Neural crest cell (in vitro differentiated cells): Measurements from ENCODE around the gene UBASH3B. TPM values are rescaled to one million over a fixed set of nuclear protein-coding genes. Genes with fewer than 3 reads are reported as not detected.
A peak's percentile ranks its signal among the peaks of the same experiment; 100 is the strongest.

Experiments
- DNase-seq: peaks from one replicate; pipeline ENCODE4 v3.0.0; 2021; ENCODE audit warnings: low read depth, mixed read lengths, low spot score
- H3K27ac Mint-ChIP-seq: one replicate; pipeline ENCODE4 v1.8.0; 2021; ENCODE audit warnings: mild to moderate bottlenecking, mixed read lengths; ENCODE audit not compliant: unreplicated experiment
- H3K27me3 Mint-ChIP-seq: 2 replicates; pipeline ENCODE4 v1.8.0; 2021; ENCODE audit warnings: low read depth, mild to moderate bottlenecking, mixed read lengths
- H3K36me3 Mint-ChIP-seq: 2 replicates; pipeline ENCODE4 v1.8.0; 2021; ENCODE audit warnings: low read depth, mild to moderate bottlenecking, mixed read lengths
- H3K4me1 Mint-ChIP-seq: 2 replicates; pipeline ENCODE4 v1.8.0; 2021; ENCODE audit warnings: mixed read lengths
- H3K4me3 Mint-ChIP-seq: one replicate; pipeline ENCODE4 v1.8.0; 2021; ENCODE audit warnings: mild to moderate bottlenecking, mixed read lengths
- H3K9me3 Mint-ChIP-seq: 2 replicates; pipeline ENCODE4 v1.8.0; 2021; ENCODE audit warnings: mixed read lengths
- total RNA-seq: library from RNA; stranded (reverse); gene quantifications from 2 replicates; pipeline ENCODE4 v1.2.1, GENCODE V29; 2021
- TF ChIP-seq, protein P1 (sequence below): fragments of 200-600 bp; sonication (generic); conservative IDR thresholded peaks from 2 replicates; pipeline ENCODE4 v1.5.0; 2021; ENCODE audit warnings: antibody characterized with exemption, mild to moderate bottlenecking

The UBASH3B gene
- total RNA-seq, 1 donor from 2014 or later = 6.8 TPM

GRCh38 chr11:122649116-122649515 lies 6.4 kb upstream of the UBASH3B start:
- peaks cover 15% of the 10 kb centered on the region for H3K4me1 Mint-ChIP-seq
- H3K27ac Mint-ChIP-seq = no peak overlapping the region
- H3K4me3 Mint-ChIP-seq = no peak overlapping the region
- DNase-seq = no peak
- H3K9me3 Mint-ChIP-seq = no peaks in the 10 kb centered on the region
- TF ChIP-seq, protein P1, sequence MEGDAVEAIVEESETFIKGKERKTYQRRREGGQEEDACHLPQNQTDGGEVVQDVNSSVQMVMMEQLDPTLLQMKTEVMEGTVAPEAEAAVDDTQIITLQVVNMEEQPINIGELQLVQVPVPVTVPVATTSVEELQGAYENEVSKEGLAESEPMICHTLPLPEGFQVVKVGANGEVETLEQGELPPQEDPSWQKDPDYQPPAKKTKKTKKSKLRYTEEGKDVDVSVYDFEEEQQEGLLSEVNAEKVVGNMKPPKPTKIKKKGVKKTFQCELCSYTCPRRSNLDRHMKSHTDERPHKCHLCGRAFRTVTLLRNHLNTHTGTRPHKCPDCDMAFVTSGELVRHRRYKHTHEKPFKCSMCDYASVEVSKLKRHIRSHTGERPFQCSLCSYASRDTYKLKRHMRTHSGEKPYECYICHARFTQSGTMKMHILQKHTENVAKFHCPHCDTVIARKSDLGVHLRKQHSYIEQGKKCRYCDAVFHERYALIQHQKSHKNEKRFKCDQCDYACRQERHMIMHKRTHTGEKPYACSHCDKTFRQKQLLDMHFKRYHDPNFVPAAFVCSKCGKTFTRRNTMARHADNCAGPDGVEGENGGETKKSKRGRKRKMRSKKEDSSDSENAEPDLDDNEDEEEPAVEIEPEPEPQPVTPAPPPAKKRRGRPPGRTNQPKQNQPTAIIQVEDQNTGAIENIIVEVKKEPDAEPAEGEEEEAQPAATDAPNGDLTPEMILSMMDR = no peak
- H3K36me3 Mint-ChIP-seq = no peaks in the 10 kb centered on the region
- H3K27me3 Mint-ChIP-seq = peaks cover 7% of the 10 kb centered on the region

- Mint-ChIP-seq H3K27me3 (peaks cover 15% of the 10 kb centered on the region), H3K4me3 (no peak overlapping the region), H3K36me3 (no peaks in the 10 kb centered on the region), H3K9me3 (no peaks in the 10 kb centered on the region), H3K4me1 (peaks cover 22% of the 10 kb centered on the region), H3K27ac (no peak overlapping the region)
- no peak for DNase-seq
- TF ChIP-seq, protein P1 = no peak
Measured at GRCh38 chr11:122650619-122651018, 4.9 kb upstream of the UBASH3B start.

DNA sequence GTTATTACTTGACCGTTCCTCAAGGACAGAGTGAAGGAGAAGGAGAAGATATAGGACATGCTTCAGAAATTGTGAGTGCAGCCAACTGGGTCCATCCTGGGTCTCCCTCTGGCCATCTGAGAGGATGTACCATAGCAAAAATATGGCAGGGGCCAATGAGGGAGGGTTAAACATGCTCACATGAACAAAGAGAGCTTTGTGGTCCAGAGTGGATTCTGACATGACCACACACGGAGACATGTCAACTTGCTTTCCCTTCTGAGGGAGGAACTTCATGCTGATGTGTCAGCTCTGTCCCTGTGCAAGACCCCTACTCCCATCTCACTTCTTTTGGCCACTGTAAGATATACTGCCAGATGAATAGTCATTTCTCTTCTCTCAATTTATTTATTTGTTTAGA lies 3.0 kb upstream of the UBASH3B start:
- TF ChIP-seq, protein P1 = no peak
- Mint-ChIP-seq H3K27ac (no peak overlapping the region), H3K4me3 (peak overlapping the region; percentile 31), H3K9me3 (no peaks in the 10 kb centered on the region), H3K4me1 (peaks cover 28% of the 10 kb centered on the region), H3K36me3 (no peaks in the 10 kb centered on the region), H3K27me3 (peaks cover 18% of the 10 kb centered on the region)
- no peak for DNase-seq

- Mint-ChIP-seq H3K27ac (no peak overlapping the region), H3K27me3 (peaks cover 21% of the 10 kb centered on the region), H3K36me3 (no peaks in the 10 kb centered on the region), H3K9me3 (peaks cover 3% of the 10 kb centered on the region), H3K4me3 (peak overlapping the region; percentile 25), H3K4me1 (peaks cover 32% of the 10 kb centered on the region)
- no peak for DNase-seq
- TF ChIP-seq, protein P1 = no peak
Measured at GRCh38 chr11:122653916-122654585, 1.5 kb upstream of the UBASH3B start.

- DNase-seq = peak; percentile 49
- H3K4me1 Mint-ChIP-seq = peaks cover 45% of the 10 kb centered on the region
- H3K9me3 Mint-ChIP-seq = peaks cover 3% of the 10 kb centered on the region
- no peaks in the 10 kb centered on the region for H3K36me3 Mint-ChIP-seq
- peak overlapping the region; percentile 97 for H3K4me3 Mint-ChIP-seq
- peaks cover 21% of the 10 kb centered on the region for H3K27me3 Mint-ChIP-seq
- H3K27ac Mint-ChIP-seq = peak overlapping the region; percentile 84
- TF ChIP-seq, protein P1 = no peak
Measured at GRCh38 chr11:122656073-122656630, 630 bp downstream of the UBASH3B start.
